Measurements from ENCODE around the gene NF1.

NF1 gene

DNA sequence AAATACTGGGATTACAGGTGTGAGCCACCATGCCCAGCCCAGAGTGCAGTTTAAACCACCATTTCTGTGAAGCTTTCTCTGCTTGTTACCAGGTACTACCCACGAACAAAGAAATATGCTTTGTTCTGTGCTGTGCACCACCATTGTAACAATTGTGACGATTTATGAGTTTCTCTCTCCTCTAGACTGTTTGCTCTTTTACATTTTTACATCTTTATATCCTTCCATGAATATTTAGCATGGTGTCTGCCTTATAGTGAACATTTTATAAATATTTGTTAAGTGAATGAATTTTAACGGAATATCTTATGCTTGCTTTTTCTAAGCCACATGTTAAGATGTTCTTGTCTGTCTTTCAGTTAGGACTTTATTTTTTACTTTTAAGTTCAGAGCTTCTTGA lies 141.9 kb downstream of the NF1 start:
- no peak for DNase-seq (ENCODE audit: low read depth)
- no peak overlapping the region for H3K4me3 ChIP-seq (ENCODE audit: low read depth, low read length)
- TF ChIP-seq, protein P1, sequence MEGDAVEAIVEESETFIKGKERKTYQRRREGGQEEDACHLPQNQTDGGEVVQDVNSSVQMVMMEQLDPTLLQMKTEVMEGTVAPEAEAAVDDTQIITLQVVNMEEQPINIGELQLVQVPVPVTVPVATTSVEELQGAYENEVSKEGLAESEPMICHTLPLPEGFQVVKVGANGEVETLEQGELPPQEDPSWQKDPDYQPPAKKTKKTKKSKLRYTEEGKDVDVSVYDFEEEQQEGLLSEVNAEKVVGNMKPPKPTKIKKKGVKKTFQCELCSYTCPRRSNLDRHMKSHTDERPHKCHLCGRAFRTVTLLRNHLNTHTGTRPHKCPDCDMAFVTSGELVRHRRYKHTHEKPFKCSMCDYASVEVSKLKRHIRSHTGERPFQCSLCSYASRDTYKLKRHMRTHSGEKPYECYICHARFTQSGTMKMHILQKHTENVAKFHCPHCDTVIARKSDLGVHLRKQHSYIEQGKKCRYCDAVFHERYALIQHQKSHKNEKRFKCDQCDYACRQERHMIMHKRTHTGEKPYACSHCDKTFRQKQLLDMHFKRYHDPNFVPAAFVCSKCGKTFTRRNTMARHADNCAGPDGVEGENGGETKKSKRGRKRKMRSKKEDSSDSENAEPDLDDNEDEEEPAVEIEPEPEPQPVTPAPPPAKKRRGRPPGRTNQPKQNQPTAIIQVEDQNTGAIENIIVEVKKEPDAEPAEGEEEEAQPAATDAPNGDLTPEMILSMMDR (conservative IDR thresholded peaks at IDR 0.05; ENCODE audit: low read depth, low read length), result no peak

DNA sequence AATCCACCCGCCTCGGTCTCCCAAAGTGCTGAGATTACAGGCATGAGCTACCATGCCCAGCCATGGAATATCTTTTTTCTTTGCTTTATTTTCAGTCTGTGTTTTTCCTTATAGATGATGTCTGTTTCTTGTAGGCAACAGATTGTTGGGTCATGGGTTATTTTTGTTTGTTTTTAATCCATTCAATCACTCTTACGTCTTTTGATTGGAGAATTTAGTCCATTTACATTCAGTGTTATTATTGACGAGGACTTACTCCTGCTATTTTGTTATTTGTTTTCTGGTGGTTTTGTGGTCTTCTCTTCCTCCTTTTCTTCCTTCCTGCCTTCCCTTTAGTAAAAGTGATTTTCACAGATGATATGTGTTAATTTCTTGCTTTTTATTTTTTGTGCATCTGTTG lies 146.3 kb downstream of the NF1 start:
- TF ChIP-seq, protein P1 (conservative IDR thresholded peaks at IDR 0.05; ENCODE audit: low read depth, low read length), result no peak
- H3K4me3 ChIP-seq (ENCODE audit: low read depth, low read length), result no peak overlapping the region
- no peak for DNase-seq (ENCODE audit: low read depth)

DNA sequence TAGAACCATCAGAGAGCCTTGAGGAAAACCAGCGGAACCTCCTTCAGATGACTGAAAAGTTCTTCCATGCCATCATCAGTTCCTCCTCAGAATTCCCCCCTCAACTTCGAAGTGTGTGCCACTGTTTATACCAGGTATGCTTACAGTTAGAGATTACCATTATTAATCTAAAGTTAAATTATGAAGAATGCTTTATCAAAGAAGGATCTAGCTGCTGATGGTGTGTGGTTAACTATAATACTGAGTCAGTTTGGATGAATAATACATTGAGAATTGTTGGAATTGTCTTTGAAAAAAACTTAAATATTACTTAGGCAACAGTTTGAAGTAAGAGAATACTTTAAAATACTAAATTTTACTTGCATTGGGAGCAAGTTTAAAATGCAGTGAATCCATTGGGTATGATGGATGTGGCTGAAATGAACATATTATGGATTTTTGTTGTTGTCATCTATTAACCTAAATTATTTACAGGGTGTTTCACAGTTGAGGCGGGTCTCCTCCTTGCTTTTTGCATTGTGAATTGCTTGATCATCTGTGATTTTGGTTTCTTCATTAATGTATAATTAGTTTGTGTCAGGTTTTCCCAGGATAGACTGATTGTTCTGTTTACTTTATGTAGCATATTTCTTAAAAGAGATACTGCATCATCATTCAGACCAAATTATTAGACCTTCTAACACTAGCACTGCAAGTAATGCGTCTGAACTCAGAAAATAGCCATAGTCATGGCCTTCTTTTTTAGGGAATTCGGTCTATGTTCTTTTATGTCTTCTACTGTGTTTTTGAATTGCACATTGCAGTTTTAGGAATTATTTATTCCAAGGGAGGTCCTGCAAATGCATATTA lies 154.4 kb downstream of the NF1 start:
- DNase-seq (ENCODE audit: low read depth), result peak; percentile 69
- no peak overlapping the region for H3K4me3 ChIP-seq (ENCODE audit: low read depth, low read length)
- TF ChIP-seq, protein P1 (conservative IDR thresholded peaks at IDR 0.05; ENCODE audit: low read depth, low read length), result no peak

DNA sequence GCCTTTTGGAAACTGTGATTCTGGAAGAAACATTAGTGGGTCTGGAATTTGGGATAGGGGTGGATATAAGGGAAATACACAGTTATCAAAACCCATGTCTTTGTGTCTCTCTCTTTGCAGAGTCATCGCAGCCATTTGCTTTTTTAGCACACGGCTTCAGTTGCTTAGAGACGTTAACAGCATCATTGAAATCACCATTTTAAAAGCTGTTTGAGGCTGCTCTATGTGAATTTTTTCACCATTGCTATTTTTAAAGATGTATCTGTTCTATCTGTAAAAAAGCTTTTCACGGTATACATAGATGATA lies 155.0 kb downstream of the NF1 start:
- DNase-seq (ENCODE audit: low read depth), result no peak
- TF ChIP-seq, protein P1 (conservative IDR thresholded peaks at IDR 0.05; ENCODE audit: low read depth, low read length), result no peak

DNA sequence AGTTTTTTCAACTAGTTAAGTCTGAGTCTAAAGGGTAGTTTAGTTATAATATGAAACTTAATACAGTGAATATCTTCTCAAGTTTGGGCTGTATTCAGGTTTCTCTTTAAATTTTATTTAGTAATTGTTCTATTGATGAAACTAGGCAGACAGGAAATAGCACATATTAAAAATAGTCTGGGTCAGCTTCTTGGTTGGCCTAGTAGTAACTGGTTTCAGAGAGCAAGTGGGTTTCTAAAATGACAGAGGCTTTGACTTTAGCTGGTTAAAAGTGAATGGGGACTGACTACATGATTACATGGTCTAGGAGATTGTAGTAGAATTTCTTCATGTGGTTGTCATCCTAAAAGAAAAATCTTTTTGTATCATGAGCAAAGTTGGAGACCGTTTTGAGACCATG lies 155.5 kb downstream of the NF1 start:
- DNase-seq (ENCODE audit: low read depth), result no peak
- TF ChIP-seq, protein P1 (conservative IDR thresholded peaks at IDR 0.05; ENCODE audit: low read depth, low read length), result no peak
- H3K4me3 ChIP-seq (ENCODE audit: low read depth, low read length), result no peak overlapping the region

More for the DNA sequence above, 155.0 kb downstream of the NF1 start:
- H3K4me3 ChIP-seq (ENCODE audit: low read depth, low read length), result no peak overlapping the region

DNA sequence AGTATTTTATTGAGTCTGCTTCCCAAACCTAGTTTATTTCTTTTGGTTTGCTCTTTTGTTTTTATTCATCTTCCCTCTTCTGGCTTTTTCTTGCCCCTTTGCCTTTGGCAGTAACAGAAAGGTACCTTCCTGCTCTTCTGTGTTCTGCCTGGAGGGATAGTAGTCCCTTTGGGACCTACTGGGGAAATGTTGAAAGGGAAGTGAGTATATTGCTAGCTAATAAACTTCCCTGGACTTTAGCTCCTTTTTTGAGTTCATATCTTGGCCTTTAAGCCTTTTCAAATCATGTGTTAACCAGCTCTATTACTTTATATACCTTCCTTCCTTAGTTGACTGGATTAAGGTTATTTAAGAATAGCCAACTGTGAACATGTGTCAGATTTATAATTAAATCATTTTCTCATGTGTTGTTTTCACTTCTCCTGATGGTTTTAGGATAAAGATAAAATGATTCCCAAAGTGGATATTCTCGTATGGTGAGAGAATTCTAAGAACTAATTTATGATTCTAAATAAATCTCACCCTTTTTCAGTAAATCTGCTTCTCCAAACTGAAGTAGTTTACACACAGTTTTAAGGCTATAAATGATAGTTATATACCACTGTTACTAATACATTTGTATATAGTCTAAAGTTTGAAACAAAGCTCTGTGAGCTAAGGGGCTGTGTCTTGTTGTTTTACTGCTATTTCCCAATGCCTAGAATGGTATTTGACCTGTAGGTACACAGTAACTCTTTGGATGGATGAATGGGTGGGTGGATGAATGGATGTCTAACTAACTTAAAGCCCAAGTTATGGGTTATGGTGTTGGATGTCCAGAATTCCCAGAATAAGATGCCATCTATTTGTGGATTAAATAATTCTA lies 156.6 kb downstream of the NF1 start:
- peak; percentile 51 for DNase-seq (ENCODE audit: low read depth)
- TF ChIP-seq, protein P1 (conservative IDR thresholded peaks at IDR 0.05; ENCODE audit: low read depth, low read length), result no peak
- no peak overlapping the region for H3K4me3 ChIP-seq (ENCODE audit: low read depth, low read length)

Measured in choroid plexus epithelial cell (primary cell).